Measurements from ENCODE around the gene CGGBP1.

DNA sequence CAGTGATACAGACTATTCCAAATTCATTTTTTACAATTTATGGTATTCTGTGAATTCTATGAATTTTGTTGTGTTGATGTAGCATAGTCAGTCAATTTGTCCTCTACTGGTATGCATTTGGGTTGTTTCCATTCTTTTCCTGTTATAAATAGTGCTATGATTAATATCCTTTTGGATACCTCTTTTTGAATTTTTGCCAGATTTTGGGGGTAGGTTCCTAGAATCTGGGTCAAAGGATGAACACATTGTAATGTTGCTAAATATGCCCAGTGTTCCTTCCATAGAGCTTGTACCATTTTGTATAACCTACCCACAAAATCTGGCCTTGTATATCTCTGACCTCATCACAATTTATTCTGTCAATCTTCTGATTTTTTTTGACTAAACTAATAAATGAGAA is 46.5 kb upstream of the CGGBP1 start:
- TF ChIP-seq, protein P1, sequence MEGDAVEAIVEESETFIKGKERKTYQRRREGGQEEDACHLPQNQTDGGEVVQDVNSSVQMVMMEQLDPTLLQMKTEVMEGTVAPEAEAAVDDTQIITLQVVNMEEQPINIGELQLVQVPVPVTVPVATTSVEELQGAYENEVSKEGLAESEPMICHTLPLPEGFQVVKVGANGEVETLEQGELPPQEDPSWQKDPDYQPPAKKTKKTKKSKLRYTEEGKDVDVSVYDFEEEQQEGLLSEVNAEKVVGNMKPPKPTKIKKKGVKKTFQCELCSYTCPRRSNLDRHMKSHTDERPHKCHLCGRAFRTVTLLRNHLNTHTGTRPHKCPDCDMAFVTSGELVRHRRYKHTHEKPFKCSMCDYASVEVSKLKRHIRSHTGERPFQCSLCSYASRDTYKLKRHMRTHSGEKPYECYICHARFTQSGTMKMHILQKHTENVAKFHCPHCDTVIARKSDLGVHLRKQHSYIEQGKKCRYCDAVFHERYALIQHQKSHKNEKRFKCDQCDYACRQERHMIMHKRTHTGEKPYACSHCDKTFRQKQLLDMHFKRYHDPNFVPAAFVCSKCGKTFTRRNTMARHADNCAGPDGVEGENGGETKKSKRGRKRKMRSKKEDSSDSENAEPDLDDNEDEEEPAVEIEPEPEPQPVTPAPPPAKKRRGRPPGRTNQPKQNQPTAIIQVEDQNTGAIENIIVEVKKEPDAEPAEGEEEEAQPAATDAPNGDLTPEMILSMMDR (IDR thresholded peaks at IDR 0.05; ENCODE audit: insufficient read depth, low read depth, low read length): no peak
- TF ChIP-seq EZH2 (IDR thresholded peaks at IDR 0.05; ENCODE audit: insufficient read depth, low read length): no peak
